ENCODE results near the gene NFASC. TPM values are rescaled to one million over a fixed set of nuclear protein-coding genes. Genes with fewer than 3 reads are reported as not detected.
A peak's percentile ranks its signal among the peaks of the same experiment; 100 is the strongest.

Gene NFASC
- total RNA-seq, 4 donors from 2014 or later: 12.7 to 41.7 (median 19.2) TPM

GRCh38 chr1:205062895-205063294, 192.2 kb downstream of the NFASC start:
- TF ChIP-seq EP300 (IDR thresholded peaks at IDR 0.05) (no peak), POLR2A (IDR thresholded peaks at IDR 0.05) (no peak), CTCF (IDR thresholded peaks at IDR 0.05) (no peak), POLR2AphosphoS5 (IDR thresholded peaks at IDR 0.05) (no peak)
- Histone ChIP-seq H3K27me3 (no peaks in the 10 kb centered on the region), H3K36me3 (no peaks in the 10 kb centered on the region), H3K4me1 (peaks cover 3% of the 10 kb centered on the region), H3K4me3 (no peak overlapping the region), H3K9me3 (no peaks in the 10 kb centered on the region), H3K27ac (no peak overlapping the region)
- no peak for DNase-seq (ENCODE audit: low spot score in 2 of 2)
- WGBS: 95% methylated on average over 3 of the region's 3 CpGs

- DNase-seq (ENCODE audit: low spot score in 2 of 2): peak in 1 of 2 donors; percentile 52
Observed at GRCh38 chr1:205064301-205064700, 193.6 kb downstream of the NFASC start.

GRCh38 chr1:205064741-205065316, 194.2 kb downstream of the NFASC start:
- Histone ChIP-seq H3K27me3 (no peaks in the 10 kb centered on the region), H3K4me3 (no peak overlapping the region), H3K27ac (no peak overlapping the region), H3K4me1 (peaks cover 3% of the 10 kb centered on the region), H3K36me3 (no peaks in the 10 kb centered on the region), H3K9me3 (no peaks in the 10 kb centered on the region)
- DNase-seq (ENCODE audit: low spot score in 2 of 2): peak in 1 of 2 donors; percentile 33
- WGBS: 90% methylated on average over 8 of the region's 9 CpGs
- TF ChIP-seq POLR2AphosphoS5 (IDR thresholded peaks at IDR 0.05): no peak
- TF ChIP-seq POLR2A (IDR thresholded peaks at IDR 0.05): no peak
- no peak for TF ChIP-seq CTCF (IDR thresholded peaks at IDR 0.05)
- TF ChIP-seq EP300 (IDR thresholded peaks at IDR 0.05): no peak

More at GRCh38 chr1:205064301-205064700, 193.6 kb downstream of the NFASC start:
- TF ChIP-seq POLR2A (IDR thresholded peaks at IDR 0.05) (no peak), EP300 (IDR thresholded peaks at IDR 0.05) (no peak), POLR2AphosphoS5 (IDR thresholded peaks at IDR 0.05) (no peak), CTCF (IDR thresholded peaks at IDR 0.05) (no peak)
- Histone ChIP-seq H3K4me3 (no peak overlapping the region), H3K4me1 (peaks cover 3% of the 10 kb centered on the region), H3K27ac (no peak overlapping the region), H3K27me3 (no peaks in the 10 kb centered on the region), H3K9me3 (no peaks in the 10 kb centered on the region), H3K36me3 (no peaks in the 10 kb centered on the region)
- 87% methylated on average over 10 of the region's 11 CpGs for WGBS

DNA sequence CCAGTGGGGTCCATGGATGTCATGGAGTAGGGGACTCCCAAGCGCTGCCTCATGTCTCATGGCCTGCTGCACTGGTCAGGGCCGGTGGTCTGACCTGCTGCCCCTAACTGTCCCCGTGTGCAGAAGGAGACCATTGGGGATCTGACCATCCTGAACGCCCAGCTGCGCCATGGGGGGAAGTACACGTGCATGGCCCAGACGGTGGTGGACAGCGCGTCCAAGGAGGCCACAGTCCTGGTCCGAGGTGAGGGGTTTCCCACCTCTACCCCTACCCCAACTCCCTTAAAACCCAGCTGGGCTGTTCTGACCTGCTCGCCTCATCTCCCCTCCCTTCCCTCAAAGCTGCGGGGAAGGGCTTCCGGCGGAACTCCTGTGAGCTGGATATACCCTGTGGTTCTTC, 195.0 kb downstream of the NFASC start:
- WGBS: 84% methylated on average over 13 of the region's 14 CpGs
- peak; percentile 26 to 79 for DNase-seq (ENCODE audit: low spot score in 2 of 2)
- Histone ChIP-seq H3K27ac (no peak overlapping the region), H3K4me1 (peaks cover 3% of the 10 kb centered on the region), H3K9me3 (no peaks in the 10 kb centered on the region), H3K27me3 (no peaks in the 10 kb centered on the region), H3K36me3 (no peaks in the 10 kb centered on the region), H3K4me3 (no peak overlapping the region)
- TF ChIP-seq POLR2AphosphoS5 (IDR thresholded peaks at IDR 0.05) (no peak), CTCF (IDR thresholded peaks at IDR 0.05) (no peak), EP300 (IDR thresholded peaks at IDR 0.05) (no peak), POLR2A (IDR thresholded peaks at IDR 0.05) (no peak)

DNA sequence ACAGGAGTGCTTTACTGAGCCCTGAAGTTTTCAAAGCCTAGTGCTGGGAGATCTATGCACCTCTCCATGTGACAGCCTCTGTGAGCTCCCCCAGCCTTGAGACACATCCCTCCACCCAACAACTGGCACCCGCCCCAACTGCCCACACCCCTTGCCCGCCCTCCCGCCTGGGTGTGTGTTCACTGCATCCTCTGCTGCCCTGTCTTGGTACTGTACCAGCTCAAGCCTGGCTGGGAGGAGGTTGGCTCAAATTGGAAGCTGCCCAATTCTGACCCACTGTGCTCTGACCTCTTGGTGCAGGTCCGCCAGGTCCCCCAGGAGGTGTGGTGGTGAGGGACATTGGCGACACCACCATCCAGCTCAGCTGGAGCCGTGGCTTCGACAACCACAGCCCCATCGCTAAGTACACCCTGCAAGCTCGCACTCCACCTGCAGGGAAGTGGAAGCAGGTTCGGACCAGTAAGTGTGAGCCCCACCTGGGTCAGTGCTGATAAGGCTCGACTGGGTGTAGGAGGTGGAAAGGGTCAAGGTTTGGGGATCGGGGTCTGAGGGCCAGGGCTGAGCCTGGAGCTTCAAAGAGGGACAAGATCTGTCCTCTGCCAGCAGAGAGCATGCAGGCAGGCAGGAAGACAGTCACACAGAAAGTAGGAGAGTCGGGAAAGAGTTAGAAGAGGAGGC, 195.6 kb downstream of the NFASC start:
- H3K27me3 ChIP-seq: no peaks in the 10 kb centered on the region
- peaks cover 3% of the 10 kb centered on the region for H3K4me1 ChIP-seq
- no peak for TF ChIP-seq POLR2A (IDR thresholded peaks at IDR 0.05)
- no peak for TF ChIP-seq EP300 (IDR thresholded peaks at IDR 0.05)
- no peak for TF ChIP-seq CTCF (IDR thresholded peaks at IDR 0.05)
- TF ChIP-seq POLR2AphosphoS5 (IDR thresholded peaks at IDR 0.05): no peak
- WGBS: 71% methylated on average over 5 of the region's 13 CpGs
- H3K27ac ChIP-seq: no peak overlapping the region
- no peaks in the 10 kb centered on the region for H3K9me3 ChIP-seq
- no peaks in the 10 kb centered on the region for H3K36me3 ChIP-seq
- peak; percentile 51 to 74 for DNase-seq (ENCODE audit: low spot score in 2 of 2)
- no peak overlapping the region for H3K4me3 ChIP-seq

Measured in suprapubic skin (tissue), 4 donors.